HCT116 (cell line): ENCODE measurements around the gene ZNF384.

ENCODE experiments used
- CBX3 ChIP-seq: IDR thresholded peaks from 2 replicates; pipeline ENCODE4 v1.6.1; 2012; ENCODE audit warnings: low read depth
- CEBPB ChIP-seq: IDR thresholded peaks from 2 replicates; pipeline ENCODE4 v1.6.1; 2012; ENCODE audit warnings: low read depth
- EZH2 ChIP-seq: fragments of 200-600 bp; sonication (generic); IDR thresholded peaks from 2 replicates; pipeline ENCODE4 v1.6.1; 2017; ENCODE audit warnings: antibody characterized with exemption, mixed run types
- JUND ChIP-seq: IDR thresholded peaks from 2 replicates; pipeline ENCODE4 v1.6.1; 2012
- POLR2A ChIP-seq: IDR thresholded peaks from 2 replicates; pipeline ENCODE4 v1.7.0; 2011; ENCODE audit warnings: borderline replicate concordance; ENCODE audit not compliant: insufficient read depth, insufficient read length; ENCODE audit errors: extremely low read depth
- POLR2AphosphoS5 ChIP-seq: IDR thresholded peaks from 2 replicates; pipeline ENCODE4 v1.6.1; 2011; ENCODE audit warnings: mild to moderate bottlenecking, low read depth, low read length, moderate library complexity
- RAD21 ChIP-seq: IDR thresholded peaks from 2 replicates; pipeline ENCODE4 v1.6.1; 2012; ENCODE audit warnings: low read depth, mild to moderate bottlenecking
- ZNF274 ChIP-seq: fragments of 200-500 bp; sonication (Bioruptor generic); IDR thresholded peaks from 2 replicates; pipeline ENCODE4 v1.6.1; 2014; ENCODE audit warnings: mild to moderate bottlenecking, low read depth, low read length, inconsistent platforms
- TF ChIP-seq, protein P1 (sequence below): IDR thresholded peaks from 2 replicates; pipeline ENCODE4 v1.6.1; 2012
- TF ChIP-seq, protein P2 (sequence below): IDR thresholded peaks from 2 replicates; pipeline ENCODE4 v1.6.1; 2012; ENCODE audit warnings: low read depth
- TF ChIP-seq, protein P3 (sequence below), 3 experiments: fragments of 200-600 bp in 1 of 3; sonication (generic) in 1 of 3; IDR thresholded peaks in 2 of 3; conservative IDR thresholded peaks in 1 of 3; 2 replicates each; pipeline ENCODE4 v1.5.1; 2012 to 2017; ENCODE audit warnings: low read depth in 2 of 3, low read length in 2 of 3, antibody characterized with exemption in 1 of 3, borderline replicate concordance in 1 of 3, control low read depth in 1 of 3, mild to moderate bottlenecking in 1 of 3, mixed read lengths in 1 of 3, mixed run types in 1 of 3, moderate library complexity in 1 of 3; ENCODE audit not compliant: insufficient read depth in 1 of 3

DNA sequence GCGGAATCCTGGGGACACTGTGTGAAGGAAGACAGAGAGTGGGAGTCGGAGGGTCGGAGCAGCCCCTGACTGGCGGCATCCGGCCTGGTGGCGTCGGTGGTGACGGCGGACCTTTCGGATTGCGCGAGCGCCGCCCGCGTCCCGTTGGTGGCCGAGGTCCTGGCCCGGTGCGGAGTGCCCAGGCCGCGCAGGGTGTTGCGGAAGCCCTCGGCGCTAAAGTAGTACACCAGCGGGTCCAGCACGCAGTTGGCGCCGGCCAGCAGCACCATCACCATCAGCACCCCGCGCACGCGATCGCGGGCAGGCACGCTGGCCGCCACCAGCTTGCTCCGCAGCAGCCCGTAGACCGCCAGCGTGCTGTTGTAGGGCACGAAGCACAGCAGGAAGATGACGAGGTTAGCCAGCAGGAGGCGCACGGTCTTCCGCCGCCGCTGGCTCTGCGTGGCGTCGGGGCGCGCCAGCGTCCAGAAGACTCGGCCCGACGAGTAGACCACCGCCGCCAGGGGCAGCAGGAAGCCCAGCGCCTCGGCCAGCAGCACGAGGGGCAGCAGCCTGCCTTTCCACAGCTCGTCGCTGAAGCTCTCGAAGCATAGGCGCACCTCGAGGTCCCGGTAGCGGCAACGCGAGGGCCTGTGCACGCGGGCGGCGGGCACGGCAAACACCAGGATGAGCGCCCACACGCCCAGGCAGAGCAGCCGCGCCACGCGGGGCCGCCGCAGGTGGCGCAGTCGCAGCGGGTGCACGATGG is 68.9 kb downstream of the ZNF384 start:
- no peak for TF ChIP-seq ZNF274
- no peak for TF ChIP-seq RAD21
- TF ChIP-seq, protein P1, sequence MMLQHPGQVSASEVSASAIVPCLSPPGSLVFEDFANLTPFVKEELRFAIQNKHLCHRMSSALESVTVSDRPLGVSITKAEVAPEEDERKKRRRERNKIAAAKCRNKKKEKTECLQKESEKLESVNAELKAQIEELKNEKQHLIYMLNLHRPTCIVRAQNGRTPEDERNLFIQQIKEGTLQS, result no peak
- TF ChIP-seq CEBPB, result no peak
- TF ChIP-seq, protein P2, sequence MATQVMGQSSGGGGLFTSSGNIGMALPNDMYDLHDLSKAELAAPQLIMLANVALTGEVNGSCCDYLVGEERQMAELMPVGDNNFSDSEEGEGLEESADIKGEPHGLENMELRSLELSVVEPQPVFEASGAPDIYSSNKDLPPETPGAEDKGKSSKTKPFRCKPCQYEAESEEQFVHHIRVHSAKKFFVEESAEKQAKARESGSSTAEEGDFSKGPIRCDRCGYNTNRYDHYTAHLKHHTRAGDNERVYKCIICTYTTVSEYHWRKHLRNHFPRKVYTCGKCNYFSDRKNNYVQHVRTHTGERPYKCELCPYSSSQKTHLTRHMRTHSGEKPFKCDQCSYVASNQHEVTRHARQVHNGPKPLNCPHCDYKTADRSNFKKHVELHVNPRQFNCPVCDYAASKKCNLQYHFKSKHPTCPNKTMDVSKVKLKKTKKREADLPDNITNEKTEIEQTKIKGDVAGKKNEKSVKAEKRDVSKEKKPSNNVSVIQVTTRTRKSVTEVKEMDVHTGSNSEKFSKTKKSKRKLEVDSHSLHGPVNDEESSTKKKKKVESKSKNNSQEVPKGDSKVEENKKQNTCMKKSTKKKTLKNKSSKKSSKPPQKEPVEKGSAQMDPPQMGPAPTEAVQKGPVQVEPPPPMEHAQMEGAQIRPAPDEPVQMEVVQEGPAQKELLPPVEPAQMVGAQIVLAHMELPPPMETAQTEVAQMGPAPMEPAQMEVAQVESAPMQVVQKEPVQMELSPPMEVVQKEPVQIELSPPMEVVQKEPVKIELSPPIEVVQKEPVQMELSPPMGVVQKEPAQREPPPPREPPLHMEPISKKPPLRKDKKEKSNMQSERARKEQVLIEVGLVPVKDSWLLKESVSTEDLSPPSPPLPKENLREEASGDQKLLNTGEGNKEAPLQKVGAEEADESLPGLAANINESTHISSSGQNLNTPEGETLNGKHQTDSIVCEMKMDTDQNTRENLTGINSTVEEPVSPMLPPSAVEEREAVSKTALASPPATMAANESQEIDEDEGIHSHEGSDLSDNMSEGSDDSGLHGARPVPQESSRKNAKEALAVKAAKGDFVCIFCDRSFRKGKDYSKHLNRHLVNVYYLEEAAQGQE, result no peak
- TF ChIP-seq JUND, result no peak
- no peak for TF ChIP-seq CBX3
- TF ChIP-seq, protein P3, sequence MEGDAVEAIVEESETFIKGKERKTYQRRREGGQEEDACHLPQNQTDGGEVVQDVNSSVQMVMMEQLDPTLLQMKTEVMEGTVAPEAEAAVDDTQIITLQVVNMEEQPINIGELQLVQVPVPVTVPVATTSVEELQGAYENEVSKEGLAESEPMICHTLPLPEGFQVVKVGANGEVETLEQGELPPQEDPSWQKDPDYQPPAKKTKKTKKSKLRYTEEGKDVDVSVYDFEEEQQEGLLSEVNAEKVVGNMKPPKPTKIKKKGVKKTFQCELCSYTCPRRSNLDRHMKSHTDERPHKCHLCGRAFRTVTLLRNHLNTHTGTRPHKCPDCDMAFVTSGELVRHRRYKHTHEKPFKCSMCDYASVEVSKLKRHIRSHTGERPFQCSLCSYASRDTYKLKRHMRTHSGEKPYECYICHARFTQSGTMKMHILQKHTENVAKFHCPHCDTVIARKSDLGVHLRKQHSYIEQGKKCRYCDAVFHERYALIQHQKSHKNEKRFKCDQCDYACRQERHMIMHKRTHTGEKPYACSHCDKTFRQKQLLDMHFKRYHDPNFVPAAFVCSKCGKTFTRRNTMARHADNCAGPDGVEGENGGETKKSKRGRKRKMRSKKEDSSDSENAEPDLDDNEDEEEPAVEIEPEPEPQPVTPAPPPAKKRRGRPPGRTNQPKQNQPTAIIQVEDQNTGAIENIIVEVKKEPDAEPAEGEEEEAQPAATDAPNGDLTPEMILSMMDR (IDR thresholded peaks at IDR 0.05 in 2 of 3, conservative IDR thresholded peaks at IDR 0.05 in 1 of 3; ENCODE audit: borderline replicate concordance in 1 of 3, insufficient read depth in 1 of 3, low read depth in 2 of 3, low read length in 2 of 3), result peak in 1 of 3 experiments; percentile 21; a peak in 2 of 6 replicates
- TF ChIP-seq POLR2AphosphoS5, result no peak
- TF ChIP-seq POLR2A, result no peak
- no peak for TF ChIP-seq EZH2
